Pulmonary artery endothelial cell (primary cell): ENCODE data around the gene FZD7. TPM values are rescaled to one million over a fixed set of nuclear protein-coding genes. Genes with fewer than 3 reads are reported as not detected.

Experiments used
- DNase-seq: peaks from one replicate; pipeline ENCODE4 v3.0.0-alpha.2; 2011; ENCODE audit warnings: low read depth, low spot score
- total RNA-seq: library from RNA; depleted of rRNA; stranded (reverse); fragments of >200 nt; gene quantifications from 2 replicates; pipeline ENCODE4 v1.2.3, GENCODE V29; 2014

Gene FZD7
- total RNA-seq, 1 donor from 2014 or later = 0.33 TPM

- no peak for DNase-seq
These were observed 3.4 kb downstream of the FZD7 start for GRCh38 chr2:202037086-202037485.

DNA sequence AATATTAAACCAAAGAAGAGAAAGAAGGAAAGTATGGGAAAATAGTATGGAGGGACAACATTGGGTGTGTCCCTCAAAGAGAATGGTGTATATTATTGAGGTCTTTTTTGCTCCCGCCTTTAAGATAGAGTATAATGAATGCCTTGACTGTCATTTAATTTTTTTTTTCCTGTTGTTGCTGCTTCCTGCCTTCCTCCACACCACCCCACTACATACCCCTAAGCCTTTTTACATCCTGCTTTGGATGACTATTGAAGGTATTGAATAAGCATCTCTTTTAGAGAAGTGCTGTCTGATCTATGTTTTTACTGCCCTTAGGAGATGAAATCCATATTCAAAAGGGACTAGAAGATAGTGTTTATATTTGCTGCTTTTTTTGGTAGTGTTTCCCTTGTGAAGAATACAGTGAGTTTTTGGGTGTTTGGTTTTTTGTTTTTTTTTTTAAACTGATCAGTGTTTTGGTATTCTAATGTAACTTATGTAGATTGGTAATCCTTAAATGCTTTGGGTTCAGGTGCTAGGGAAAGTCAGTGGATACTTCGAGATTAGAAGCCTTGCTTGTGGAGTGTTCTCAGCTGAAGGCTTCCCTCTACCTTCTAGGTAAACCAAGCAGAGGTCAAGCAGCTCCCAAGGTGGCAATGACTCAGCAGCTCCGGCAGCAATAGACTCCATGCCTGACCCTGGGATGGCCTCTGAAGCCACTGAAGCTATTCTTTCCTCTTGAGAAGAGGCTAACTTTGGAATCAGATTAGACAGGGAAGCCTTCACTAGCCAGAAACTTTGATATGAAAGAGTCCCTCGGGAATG, 5.0 kb downstream of the FZD7 start:
- DNase-seq = no peak

- DNase-seq = no peak
These were observed 5.8 kb downstream of the FZD7 start for GRCh38 chr2:202039278-202040078.

DNA sequence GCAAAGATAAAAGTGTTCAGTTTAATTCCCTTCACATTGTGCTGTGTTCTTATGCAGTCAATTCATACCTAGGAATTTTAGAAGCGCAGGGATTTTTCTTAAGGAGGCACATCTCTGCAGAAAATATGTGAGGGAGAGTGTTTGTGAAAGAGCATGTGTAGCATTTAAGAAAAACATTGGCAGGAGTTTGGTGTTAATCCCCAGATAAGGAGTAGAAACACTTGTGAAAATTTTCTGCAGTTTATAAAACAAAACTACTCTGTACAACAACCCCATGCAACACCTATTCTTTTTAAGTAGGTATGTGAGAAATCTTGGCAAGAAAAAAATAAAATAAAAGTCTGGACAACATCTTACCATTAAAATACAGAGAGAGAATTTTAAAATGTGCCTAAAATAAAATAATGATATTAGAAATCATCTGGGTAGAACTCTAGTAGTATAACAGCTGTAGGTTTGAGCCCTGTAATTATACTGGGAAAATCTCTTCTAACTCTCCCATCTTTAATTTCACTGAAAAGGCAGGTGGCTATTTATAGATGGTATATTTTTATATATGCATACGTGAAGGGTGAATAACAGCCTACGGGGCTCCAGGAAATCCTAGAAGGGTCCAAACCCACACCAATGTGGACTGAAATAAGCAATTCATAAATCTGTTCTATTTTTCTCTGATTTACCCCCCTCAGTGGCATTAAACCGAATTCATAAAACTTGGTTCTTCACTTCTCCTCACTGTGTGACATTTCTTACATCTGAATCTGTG, 6.6 kb downstream of the FZD7 start:
- no peak for DNase-seq

DNA sequence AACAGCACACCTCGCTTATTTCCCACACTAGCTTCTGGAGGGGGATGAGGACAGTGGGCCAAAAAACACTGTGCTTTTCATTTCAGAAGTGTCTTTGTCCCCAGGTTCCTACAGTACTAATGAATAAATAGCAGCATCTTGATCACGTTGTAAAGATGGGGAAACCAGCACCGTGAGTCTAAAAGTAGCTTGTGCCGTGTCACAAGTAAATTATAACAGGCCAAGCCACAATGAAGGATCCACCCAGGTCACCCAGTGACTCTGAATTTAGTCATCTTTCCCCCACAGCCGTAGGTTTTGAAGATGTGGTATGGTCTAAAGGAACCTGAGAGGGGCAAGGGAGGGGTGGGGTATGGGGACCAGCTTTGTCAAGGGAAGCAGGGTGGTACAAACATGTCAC, 8.8 kb downstream of the FZD7 start:
- DNase-seq = no peak

DNA sequence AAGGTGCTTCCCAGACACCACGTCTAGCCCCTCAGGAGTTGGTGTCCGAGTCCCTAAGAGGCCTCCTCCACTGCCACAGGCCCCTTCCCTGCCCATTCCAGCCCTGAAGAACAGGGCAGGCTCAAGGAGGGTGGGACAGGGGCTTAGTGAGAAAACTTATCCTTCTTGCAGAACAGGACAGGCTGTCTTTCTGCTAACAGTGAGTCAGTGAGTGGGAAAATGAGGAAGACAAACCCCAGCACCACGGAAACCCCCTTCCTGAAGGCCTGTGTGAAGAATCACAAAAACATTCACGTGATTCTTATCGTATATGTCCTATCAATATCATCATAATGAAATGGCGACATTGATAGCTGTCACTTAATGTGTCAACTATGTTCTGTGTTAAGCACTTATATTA, 9.8 kb downstream of the FZD7 start:
- DNase-seq = no peak

- no peak for DNase-seq
These were observed 11.1 kb downstream of the FZD7 start for GRCh38 chr2:202044777-202045176.

DNA sequence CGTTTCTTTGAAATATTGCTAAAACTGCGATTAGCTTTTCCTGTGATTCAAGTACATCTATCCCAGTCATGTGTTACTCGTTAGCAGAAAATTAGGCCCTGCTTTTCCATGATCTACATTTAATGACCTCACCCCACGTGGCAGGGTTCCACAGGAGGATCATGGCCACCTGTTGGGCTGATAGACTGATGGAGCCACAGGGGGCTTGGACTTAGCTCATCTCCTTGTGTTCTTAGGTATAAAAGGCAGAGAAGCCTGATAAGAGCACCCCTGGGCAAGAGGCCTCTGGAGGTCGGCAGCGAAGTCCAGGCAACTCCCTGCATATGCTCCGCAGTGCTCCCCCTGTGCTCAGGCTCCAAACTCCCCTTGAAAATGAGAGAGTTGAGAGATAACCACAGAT, 12.9 kb downstream of the FZD7 start:
- no peak for DNase-seq

DNA sequence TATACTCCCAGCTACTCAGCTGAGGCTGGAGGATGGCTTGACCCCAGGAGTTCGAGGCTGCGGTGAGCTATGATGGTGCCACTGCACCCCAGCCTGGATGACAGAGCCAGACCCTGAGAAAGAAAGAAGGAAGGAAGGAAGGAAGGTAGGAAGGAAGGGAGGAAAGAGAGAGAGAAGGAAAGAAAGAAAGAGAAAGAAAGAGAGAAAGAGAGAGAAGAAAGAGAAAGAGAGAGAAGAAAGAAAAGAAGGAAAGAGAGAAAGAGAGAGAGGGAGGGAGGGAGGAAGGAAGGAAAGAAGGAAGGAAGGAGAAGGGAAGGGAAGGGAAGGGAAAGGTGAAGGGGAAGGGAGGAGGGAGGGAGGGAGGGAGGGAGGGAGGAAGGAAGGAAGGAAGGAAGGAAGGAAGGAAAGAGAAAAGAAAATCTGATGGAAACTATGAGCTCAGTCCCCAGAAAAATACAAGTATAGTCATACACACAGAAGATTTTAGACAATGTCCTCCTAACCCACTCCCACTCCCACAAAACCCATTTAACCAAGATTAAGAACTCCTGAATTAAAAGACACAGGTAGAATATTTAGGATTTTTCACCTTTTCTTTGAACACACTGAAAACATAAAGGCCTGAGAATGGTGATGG, 15.6 kb downstream of the FZD7 start:
- DNase-seq = no peak

- no peak for DNase-seq
These were observed 16.2 kb downstream of the FZD7 start for GRCh38 chr2:202049840-202050239.

GRCh38 chr2:202050652-202051051, 17.0 kb downstream of the FZD7 start:
- no peak for DNase-seq

DNA sequence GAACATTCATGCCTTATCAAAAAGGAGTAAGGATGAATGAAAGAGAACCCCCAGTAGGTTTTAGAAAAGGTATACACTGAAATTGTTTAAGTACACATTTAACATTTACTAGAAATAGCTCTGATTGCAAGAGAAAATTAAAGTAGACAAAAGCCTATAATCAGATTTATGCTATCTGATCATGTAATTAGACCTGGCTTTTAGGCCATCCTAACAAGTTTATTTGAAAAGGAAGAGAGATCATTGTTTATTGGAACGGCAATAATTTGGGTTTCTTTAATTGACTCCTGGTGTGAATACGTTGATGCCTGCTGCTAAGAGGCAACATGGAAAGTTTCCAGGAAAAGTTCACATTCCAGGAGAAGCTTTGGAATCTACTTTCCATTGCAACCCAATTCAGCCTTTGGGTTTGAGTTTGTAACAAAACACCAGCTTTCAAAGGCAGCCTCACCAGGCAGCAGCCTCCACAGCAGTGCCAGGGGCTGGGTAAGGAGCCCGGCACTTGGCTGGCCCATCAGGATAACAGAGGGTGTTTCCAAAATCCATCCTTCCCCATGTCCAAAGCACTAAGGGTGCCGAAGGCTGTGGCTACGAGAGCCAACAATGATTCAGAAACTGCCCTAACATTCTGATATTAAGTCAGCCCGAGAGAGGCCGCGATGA, 18.0 kb downstream of the FZD7 start:
- DNase-seq = no peak

DNA sequence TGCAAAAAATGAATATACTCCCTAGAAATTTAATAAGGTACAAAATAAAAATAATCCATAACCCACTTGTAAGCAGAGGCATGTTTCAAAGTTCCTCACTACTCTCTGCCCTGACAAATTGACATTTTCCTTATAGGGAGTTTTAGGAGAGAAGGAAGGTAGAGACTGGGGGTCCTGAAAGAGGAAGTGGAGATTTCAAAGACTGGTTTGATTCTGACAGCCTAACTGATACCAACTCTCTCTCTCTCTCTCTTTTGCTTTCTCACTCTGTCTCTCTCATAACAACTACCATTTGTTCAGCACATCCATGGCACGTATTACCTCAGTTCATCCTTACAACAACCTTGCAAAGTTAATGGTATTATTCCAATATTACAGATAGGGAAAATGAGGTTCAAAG, 18.6 kb downstream of the FZD7 start:
- no peak for DNase-seq

DNA sequence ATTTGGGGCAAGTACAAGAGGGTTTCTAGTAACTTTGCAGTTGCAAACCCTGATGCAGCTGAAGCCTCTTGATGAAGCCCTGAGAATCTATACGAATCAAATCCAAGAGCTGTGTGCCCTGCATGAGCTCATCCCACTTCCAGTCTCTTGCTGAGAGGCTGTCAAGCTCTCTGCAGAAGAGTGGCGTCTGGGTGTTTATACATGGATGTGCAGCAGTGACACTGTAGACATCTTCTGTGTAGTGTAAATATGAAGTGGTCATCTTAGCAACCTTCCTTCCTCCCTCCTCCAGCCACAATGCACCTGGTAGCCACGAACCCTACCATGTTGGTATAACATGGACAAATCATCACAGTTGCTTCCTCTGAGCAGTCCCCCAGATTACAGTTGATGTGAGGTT, 21.0 kb downstream of the FZD7 start:
- DNase-seq = no peak

GRCh38 chr2:202056611-202057010, 23.0 kb downstream of the FZD7 start:
- no peak for DNase-seq

DNA sequence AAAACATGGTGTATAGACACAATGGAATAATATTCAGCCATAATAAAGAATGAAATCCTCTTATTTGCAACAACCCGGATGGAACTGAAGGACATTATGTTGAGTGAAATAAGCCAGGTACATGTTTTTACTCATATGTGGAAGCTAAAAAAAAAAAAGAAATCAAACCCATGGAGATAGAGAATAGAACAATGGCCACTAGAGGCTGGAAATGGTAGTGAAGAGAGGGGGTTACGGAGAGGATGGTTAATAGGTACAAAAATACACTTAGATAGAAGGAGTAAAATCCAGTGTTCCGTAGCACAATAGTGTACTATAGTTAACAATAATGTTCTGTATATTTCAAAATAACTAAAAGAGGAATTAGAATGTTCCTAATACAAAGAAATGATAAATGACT, 26.6 kb downstream of the FZD7 start:
- no peak for DNase-seq

DNA sequence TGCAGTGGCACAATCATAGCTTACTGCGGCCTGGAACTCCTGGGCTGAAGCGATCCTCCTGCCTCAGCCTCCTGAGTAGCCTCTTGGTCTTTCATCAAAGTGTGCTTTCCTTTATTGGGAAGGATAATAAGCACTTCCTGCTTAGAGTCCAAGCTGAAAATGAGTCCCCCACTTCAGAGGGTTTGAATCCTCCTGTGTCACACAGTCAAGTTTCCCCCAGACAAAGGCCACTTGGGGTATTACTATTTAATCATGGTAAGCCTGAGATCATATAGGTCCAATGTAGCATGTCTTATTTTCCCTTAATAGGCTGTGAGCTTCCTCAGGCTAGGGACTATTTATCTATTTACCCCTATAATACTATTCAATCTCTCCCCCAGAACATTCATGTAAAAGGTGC, 28.0 kb downstream of the FZD7 start:
- no peak for DNase-seq

DNA sequence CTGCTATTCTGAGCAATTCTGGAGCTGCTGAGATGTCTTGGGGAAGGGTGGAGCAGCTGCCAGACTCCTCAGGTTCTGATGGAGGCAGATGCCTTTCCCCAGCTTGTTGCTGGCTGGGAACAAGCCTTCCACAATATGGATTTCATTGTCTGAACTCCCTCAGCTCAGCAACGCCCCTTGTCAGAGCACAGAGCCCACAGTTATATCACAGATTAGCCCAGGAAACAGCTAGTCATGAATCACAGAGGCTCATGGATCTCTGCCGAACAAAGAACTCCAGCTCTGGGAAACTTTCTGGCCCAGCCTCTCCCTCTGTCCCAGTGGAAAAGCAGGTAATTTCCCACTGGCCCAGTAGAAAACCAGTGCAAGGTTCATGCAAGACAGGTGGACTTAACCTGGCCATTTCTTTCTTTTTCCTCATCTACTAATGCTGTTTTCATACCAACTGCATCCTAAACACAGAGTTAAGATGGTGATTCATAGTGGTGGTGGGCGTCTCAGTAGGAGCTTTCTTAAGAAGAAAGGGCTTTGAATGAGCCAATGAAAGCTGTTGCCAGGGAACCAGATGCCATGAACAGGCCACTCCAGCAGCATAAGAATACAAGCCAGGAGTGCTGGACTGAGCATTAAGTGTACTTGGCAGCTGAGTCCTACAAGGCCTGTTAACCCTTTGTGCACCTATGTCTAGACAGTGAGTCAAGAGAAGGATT, 30.7 kb downstream of the FZD7 start:
- DNase-seq = no peak

GRCh38 chr2:202064881-202065230, 31.2 kb downstream of the FZD7 start:
- no peak for DNase-seq

DNA sequence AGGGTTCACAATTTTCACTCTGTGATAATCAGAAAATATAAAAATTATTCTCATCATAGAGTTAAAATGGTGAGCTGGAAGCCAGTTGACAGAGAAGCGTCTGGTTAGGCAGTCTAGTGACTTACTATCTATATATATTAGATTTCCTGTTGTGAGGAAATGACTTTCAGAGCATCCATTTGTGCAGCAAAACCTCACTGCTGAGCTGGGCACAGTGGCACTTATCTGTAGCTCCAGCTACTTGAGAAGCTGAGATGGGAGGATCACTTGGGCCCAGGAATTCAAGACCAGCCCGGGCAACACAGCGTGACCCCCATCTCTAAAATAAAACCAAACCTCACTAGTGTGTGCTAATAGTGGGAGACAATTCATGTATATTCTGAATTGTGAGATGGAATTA, 32.2 kb downstream of the FZD7 start:
- no peak for DNase-seq

DNA sequence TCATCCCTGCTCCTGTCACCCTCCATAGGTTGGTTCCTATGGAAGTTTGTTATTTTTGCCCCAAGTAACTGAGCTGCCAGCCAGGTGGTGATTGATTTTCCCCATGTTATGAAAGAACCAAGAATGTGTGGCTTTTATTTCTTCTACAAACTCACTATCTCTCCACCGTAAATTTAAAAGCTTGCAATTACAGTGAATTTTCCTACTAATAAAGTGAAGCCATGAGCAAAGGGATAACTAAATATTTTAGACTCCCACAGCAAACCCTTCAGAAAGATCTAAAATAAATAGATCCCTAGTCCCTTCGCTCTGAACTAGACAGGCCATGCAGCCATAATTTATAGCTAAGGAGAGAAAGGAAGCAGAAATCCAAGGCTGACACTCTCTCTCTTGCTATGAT, 33.2 kb downstream of the FZD7 start:
- DNase-seq = no peak
